ENCODE measurements around the gene ENGASE.

ENGASE gene

DNA sequence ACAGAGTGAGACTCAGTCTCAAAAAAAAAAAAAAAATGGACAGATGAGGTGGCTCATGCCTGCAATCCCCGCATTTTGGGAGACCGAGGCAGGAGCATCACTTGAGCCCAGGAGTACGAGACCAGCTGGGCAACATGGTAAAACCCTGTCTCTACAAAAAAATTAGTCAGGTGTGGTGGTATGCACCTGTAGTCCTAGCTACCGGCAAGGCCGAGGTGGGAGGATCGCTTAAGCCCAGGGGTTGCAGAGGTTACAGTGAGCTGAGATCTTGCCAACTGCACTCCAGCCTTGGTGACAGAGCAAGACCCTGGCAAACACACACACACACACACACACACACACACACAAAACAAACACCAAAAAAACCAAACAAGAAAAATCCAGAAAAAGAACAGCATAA, 7.7 kb upstream of the ENGASE start:
- TF ChIP-seq POLR2AphosphoS5 (IDR thresholded peaks at IDR 0.05; ENCODE audit: low read depth, low read length): no peak

DNA sequence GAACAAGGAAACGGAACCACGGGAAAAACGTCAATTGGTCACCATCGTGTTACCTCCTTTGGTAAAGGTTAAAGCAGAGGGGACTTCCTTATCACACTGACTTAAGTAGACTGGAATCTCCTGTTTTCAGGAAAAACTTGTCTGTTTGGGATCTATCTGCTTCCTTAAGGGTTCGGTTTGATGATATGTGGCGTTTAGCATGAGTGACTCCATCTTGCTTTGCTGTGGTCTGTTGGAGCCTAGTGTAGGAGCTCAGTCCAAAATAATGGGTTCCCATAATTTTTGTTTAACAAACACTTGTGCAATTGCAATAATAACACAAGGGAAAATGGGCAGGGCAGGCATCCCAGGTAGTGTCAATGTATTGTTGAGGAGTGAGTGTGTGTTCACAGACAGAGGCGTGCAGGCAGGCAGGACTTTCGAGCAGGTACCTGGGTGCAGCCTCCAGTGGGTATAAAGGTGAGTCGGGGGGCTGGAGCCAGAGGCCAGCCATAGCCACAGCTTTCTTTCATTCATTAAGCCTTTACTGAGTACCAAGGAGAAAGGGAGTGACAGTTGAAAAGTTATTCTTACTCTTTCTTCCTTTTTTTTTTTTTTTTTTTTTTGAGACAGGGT, 4.3 kb upstream of the ENGASE start:
- no peak for TF ChIP-seq SIN3A (IDR thresholded peaks at IDR 0.05; ENCODE audit: borderline replicate concordance, insufficient read depth, low read length)
- TF ChIP-seq TAF1 (IDR thresholded peaks at IDR 0.05; ENCODE audit: borderline replicate concordance, insufficient read depth, low read length): no peak
- TF ChIP-seq FOXP2 (optimal IDR thresholded peaks at IDR 0.05; ENCODE audit: borderline replicate concordance, extremely low read depth, extremely low read length, insufficient read depth): no peak
- TF ChIP-seq, protein P1, sequence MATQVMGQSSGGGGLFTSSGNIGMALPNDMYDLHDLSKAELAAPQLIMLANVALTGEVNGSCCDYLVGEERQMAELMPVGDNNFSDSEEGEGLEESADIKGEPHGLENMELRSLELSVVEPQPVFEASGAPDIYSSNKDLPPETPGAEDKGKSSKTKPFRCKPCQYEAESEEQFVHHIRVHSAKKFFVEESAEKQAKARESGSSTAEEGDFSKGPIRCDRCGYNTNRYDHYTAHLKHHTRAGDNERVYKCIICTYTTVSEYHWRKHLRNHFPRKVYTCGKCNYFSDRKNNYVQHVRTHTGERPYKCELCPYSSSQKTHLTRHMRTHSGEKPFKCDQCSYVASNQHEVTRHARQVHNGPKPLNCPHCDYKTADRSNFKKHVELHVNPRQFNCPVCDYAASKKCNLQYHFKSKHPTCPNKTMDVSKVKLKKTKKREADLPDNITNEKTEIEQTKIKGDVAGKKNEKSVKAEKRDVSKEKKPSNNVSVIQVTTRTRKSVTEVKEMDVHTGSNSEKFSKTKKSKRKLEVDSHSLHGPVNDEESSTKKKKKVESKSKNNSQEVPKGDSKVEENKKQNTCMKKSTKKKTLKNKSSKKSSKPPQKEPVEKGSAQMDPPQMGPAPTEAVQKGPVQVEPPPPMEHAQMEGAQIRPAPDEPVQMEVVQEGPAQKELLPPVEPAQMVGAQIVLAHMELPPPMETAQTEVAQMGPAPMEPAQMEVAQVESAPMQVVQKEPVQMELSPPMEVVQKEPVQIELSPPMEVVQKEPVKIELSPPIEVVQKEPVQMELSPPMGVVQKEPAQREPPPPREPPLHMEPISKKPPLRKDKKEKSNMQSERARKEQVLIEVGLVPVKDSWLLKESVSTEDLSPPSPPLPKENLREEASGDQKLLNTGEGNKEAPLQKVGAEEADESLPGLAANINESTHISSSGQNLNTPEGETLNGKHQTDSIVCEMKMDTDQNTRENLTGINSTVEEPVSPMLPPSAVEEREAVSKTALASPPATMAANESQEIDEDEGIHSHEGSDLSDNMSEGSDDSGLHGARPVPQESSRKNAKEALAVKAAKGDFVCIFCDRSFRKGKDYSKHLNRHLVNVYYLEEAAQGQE (IDR thresholded peaks at IDR 0.05; ENCODE audit: insufficient read depth in 1 of 2, low read depth in 2 of 2, low read length in 2 of 2): no peak
- no peak for TF ChIP-seq POLR2AphosphoS5 (IDR thresholded peaks at IDR 0.05; ENCODE audit: low read depth, low read length)

DNA sequence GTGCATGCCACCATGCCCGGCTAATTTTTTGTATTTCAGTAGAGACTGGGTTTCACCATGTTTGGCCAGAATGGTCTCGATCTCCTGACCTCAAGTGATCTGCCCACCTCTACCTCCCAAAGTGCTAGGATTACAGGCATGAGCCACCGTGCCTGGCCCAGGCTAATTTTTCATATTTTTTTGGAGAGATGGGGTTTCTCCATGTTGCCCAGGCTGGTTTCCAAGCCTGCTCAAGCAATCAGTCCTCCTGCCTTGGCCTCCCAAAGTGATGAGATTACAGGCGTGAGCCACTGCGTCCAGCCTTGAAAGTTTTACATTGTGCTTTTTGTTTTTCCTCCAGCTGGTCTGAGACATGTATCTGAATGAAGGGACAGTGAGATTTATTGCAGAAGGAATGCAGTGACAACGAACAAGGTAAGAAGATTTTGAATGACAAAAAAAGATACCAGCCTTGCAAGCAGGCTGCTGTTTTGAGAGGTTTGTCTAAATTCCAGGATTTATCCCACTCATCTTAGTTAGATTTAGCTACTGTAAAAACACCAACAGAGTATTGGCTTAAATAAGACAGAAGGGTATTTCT, 3.4 kb upstream of the ENGASE start:
- TF ChIP-seq, protein P1 (IDR thresholded peaks at IDR 0.05; ENCODE audit: insufficient read depth in 1 of 2, low read depth in 2 of 2, low read length in 2 of 2): no peak
- TF ChIP-seq SIN3A (IDR thresholded peaks at IDR 0.05; ENCODE audit: borderline replicate concordance, insufficient read depth, low read length) (no peak), FOXP2 (optimal IDR thresholded peaks at IDR 0.05; ENCODE audit: borderline replicate concordance, extremely low read depth, extremely low read length, insufficient read depth) (no peak), TAF1 (IDR thresholded peaks at IDR 0.05; ENCODE audit: borderline replicate concordance, insufficient read depth, low read length) (no peak), POLR2AphosphoS5 (IDR thresholded peaks at IDR 0.05; ENCODE audit: low read depth, low read length) (no peak)

DNA sequence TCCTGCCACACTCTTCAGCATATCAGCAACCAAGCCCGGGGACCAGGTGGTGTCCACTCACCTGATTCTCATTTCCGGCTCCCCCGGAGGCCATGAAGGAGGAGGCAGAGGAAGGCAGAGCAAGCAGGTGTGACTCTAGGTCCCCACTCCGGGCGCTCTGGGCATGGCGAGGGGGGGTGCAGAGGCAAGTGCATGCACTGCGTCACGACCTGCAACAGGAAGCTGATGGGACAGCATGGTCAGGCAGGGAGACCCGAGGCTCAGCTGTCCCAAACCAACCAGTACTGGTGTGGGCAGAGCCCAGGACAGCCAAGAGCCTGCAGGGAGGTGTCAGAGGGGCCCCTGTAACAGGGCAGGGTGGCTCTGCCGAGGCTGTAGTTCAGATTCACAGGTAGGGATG, 2.1 kb upstream of the ENGASE start:
- TF ChIP-seq TAF1 (IDR thresholded peaks at IDR 0.05; ENCODE audit: borderline replicate concordance, insufficient read depth, low read length): no peak
- TF ChIP-seq FOXP2 (optimal IDR thresholded peaks at IDR 0.05; ENCODE audit: borderline replicate concordance, extremely low read depth, extremely low read length, insufficient read depth): no peak
- no peak for TF ChIP-seq SIN3A (IDR thresholded peaks at IDR 0.05; ENCODE audit: borderline replicate concordance, insufficient read depth, low read length)
- TF ChIP-seq POLR2AphosphoS5 (IDR thresholded peaks at IDR 0.05; ENCODE audit: low read depth, low read length): no peak
- TF ChIP-seq, protein P1 (IDR thresholded peaks at IDR 0.05; ENCODE audit: insufficient read depth in 1 of 2, low read depth in 2 of 2, low read length in 2 of 2): no peak

DNA sequence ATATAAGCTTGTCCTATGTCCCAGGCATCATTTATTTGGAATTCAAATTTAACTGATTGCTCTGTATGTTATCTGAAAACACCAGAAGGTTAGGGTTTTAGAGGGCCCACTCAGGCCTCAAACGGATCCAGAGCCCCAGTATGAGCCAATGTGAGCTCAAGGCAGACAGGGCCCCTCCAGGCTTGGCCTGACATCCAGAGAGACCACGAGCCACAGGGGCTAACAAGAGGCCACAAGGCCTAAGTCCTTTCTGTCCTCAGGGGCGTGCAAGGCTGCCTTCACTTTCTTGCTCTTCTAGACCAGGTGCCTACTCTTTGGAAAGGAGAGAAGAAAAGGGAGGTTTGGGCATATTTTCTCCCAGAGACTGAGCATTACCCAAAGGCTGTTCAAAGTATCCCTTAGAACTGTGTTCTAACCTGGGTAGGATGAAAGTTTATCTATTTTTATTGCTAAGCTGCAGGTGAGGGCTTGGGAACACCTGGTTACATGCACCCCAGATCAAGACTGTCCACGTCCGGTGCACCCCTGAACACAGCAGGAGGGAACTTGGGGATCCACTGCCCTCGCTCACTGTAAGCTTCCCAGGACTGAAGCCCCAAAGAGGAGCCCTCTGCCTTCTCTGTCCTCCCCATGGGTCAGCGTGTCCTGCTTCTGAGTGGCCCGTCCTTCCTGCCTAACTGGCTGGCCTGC, 1.5 kb upstream of the ENGASE start:
- TF ChIP-seq POLR2AphosphoS5 (IDR thresholded peaks at IDR 0.05; ENCODE audit: low read depth, low read length) (no peak), TAF1 (IDR thresholded peaks at IDR 0.05; ENCODE audit: borderline replicate concordance, insufficient read depth, low read length) (no peak), SIN3A (IDR thresholded peaks at IDR 0.05; ENCODE audit: borderline replicate concordance, insufficient read depth, low read length) (no peak), FOXP2 (optimal IDR thresholded peaks at IDR 0.05; ENCODE audit: borderline replicate concordance, extremely low read depth, extremely low read length, insufficient read depth) (no peak)
- TF ChIP-seq, protein P1 (IDR thresholded peaks at IDR 0.05; ENCODE audit: insufficient read depth in 1 of 2, low read depth in 2 of 2, low read length in 2 of 2): no peak
